Raji (cell line): ENCODE measurements around the gene RCN1.

Experiments used
- POLR2A ChIP-seq: IDR thresholded peaks from 2 replicates; pipeline ENCODE4 v1.6.1; 2011; ENCODE audit warnings: low read depth, low read length, control low read depth; ENCODE audit not compliant: insufficient read depth

Gene RCN1

GRCh38 chr11:32154275-32154674, 63.4 kb downstream of the RCN1 start:
- no peak for TF ChIP-seq POLR2A
